NCI-H69 (cell line): ENCODE measurements around the gene FAM98B.

Source experiments
- DNase-seq: peaks from one replicate; lab custom pipeline; 2025; lab: John Stamatoyannopoulos, UW

Gene FAM98B

DNA sequence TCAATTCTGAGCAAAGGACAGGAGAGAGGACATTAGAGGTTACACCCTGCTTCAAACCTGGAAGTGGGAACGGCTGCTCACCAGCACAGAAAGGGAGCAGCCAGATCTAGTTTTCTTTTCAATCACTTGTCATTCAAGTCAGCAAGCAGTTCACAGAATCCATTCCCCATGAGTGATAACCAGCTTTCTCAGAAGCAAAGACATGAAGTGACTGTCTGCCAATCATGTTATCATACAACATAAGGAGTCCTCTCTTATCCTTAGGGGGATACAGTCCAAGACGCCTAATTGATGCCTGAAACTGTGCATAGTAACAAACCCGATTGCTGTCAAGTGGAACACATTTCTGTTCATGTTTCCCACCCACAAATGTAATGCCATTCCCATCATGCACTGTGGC, 54.7 kb downstream of the FAM98B start:
- DNase-seq = no peak

DNA sequence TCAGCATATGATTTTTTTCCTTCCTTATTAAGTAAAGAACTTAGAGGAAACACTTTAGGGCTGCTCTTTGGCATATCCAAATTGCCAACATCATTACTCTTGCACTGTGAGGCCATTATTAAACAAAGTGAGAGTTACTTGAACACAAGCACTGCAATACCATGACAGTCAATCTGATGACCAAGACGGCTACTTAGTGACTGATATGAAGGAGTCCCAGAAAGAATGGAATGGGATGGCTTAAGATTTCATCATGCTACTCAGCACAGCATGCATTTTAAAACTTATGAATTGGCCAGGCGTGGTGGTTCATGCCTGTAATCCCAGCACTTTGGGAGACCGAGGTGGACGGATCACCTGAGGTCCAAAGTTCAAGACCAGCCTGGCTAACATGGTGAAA, 55.2 kb downstream of the FAM98B start:
- no peak for DNase-seq

DNA sequence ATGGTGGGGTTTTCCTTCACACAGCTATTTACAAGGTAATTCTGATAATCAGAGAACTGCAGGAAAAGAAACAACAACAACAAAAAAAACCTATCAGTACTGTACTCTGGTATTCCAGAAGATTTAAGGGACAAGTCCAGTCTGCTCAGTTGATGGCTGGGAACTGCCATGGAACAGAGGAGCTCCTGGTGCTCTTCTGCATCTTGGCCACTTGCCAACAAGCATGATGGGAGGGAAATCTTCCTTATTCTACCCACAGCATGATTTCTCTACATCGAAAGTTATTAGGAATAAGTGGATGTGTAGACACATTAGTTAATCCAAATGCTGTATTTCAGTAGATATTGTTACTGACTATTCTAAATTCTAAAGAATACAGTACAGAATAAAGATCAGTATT, 59.0 kb downstream of the FAM98B start:
- DNase-seq = peak; percentile 71

DNA sequence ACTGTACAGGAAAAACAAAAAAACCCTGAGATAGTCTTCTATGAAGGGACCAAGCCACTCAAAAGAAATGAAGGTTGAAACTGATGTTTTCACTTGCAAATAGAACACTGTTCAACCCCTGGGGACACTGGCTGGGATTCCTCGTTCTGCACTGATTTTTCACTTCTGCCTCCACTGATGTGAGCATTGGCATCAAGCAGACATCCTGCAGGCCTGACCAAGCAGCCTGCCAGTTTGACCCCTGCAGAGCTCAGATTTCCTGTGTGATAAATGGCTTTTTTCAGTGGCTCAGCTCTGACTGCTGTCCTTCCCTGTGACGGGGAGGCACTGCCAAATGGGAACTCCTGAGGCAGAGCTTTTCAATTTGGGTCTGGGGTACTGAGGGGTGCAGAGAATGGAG, 60.7 kb downstream of the FAM98B start:
- DNase-seq = peak; percentile 84

DNA sequence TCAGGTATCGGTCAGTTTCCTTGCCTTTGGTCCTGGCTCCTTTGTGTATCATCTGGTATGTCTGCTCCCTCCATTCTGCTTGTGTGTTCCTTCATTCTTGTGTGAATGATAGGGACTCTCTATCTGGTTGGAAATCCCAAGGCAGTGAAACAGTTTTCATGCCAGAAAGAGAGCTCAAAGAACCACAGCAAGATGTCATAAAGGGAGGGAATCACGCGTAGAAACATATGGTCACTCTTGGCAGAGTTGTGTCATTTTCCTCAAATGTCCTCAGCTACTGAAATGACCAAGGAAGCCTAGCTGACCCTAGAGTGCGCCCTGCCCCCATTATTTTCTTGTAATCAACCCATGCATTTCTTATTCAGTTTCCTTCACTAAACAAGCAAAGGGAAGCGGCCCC, 62.7 kb downstream of the FAM98B start:
- peak; percentile 28 for DNase-seq

DNA sequence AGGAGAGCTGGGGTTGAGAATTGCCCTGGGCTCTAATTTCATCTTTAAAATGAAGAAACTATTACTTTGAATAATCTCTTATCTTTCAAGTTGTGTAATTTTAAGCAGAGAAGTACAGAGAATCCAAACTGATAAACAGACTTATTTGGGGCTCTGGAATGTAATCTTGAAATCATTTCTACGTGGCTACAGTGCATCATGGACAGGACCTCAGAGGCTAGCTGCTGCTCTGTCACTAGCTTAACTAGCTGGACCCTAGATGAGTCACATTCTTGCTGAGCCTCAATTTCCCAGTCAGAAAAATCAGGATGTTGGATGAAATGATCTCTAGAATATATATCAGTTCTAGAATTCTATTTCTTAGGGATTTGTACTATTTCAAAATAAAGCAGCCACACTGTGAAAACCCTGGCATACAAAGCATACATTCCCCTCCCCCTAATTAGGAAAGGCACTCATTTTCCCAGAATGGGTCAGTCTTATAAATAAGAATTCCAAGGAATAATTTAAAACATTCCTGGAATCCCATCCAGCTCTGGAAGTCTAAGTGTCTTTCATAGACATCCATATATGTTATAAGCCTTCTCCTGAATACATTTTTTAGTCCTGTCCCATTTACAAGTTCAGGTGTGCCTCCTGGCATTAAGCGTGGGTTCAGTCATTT, 63.5 kb downstream of the FAM98B start:
- no peak for DNase-seq

DNA sequence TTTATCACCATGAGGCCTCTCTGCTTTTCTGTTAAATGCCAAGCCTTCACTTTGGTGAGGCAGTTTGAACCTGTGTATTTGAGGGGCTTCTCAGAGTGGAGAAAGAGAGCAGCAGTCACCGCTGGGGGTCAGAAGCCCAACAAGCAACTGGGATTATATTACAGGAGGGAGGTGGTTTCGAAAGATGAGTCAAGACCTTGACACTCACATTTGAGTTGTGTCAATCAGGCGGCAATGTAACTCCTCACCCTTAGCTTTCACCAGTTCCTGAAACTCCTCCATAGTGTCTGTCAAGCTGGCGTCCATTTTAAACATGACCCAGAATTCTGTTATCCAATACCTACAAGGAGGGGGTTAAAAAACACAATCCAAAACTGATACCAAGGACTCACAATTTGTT, 64.2 kb downstream of the FAM98B start:
- DNase-seq = no peak

DNA sequence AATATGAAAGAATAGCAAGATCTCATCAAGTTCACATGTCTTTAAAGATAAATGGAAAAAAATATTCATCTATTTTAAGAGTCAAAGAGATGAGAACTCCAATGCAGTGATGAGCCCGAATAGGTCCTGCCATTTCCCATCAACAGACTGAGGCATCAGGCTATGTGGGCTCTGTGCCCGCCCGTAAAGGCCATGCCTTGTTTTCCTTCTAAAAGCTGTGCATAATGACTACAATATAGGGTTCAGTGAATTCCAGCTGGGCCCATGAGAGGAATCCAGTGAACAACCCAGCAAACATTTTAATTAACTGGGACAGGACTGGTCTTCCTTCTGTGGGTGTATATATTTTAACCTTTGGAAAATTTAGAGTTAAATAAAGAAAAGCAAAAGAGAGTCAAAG, 66.1 kb downstream of the FAM98B start:
- peak; percentile 55 for DNase-seq

DNA sequence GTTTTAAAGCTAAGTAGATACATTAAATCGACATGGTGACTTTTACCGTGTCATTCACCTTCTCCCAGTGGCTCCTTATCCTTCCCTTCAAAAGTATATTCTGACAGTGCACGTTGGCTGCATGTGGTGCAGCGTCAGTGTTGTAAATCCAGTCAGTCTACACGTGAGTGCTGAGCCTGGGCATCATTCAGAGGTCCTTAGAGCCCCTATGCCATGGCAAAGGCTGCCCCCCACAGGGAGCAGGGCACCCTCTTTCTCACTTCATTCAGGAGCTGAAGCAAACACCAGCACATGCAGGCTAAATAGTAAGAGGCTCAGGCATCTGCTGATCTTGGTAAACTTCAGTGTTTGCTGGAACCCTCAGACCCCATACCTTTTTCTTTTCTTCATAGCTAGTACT, 67.4 kb downstream of the FAM98B start:
- DNase-seq = peak; percentile 61

DNA sequence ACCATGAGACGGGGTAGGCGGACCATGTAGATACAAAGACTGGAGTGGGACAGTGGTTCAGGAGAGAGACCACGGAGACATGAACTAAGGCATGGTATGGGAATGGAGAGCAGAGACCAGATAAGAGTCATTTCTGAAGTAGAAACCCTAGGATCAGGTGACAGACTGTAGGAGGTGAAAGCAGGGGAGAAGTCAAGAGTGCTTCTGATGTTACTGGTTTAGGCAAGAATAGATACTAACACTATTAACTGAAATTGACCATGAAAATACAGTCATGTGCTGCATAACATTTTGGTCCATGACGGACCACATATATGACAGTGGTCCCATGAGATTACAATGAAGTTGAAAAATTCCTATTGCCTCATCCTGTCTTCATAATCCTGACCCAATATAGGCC, 69.0 kb downstream of the FAM98B start:
- DNase-seq = no peak

DNA sequence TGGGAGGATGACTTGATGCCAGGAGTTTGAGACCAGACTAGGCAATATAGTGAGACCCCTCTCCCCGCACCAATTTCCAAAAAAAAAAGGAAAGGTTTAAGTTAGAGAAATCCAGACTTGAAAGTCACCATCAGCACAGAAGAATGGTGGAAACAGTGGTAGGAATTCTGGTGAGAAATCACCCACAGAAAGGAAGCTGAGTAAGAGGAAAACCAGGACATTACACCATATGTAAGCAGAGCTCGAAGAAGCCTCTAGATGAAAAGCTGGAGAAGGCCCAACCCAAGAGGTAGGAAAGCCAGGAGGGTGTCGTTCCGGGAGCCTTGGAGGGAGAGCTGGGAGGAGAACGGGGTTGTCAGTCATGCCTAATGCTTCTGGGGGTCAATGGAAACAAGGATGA, 70.2 kb downstream of the FAM98B start:
- no peak for DNase-seq

DNA sequence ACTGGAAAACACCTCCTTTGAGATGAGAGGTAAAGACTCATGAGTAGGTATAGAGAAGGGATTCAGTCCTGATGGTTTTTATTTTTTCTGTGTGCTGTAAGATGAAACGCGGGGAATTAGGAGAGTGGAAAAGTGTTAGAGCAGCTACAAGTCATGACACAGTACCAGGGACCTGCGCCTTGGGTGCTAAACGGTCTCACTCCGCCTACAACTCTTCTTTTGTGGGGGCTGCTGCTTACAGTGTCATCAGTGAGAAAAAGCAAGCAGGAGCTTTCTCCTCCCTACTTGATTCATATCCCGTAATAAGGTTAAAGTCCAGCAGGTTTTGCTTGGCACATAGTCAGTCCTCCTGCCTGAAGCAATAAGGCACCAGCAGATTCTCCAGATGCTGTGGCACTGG, 71.6 kb downstream of the FAM98B start:
- DNase-seq = no peak

DNA sequence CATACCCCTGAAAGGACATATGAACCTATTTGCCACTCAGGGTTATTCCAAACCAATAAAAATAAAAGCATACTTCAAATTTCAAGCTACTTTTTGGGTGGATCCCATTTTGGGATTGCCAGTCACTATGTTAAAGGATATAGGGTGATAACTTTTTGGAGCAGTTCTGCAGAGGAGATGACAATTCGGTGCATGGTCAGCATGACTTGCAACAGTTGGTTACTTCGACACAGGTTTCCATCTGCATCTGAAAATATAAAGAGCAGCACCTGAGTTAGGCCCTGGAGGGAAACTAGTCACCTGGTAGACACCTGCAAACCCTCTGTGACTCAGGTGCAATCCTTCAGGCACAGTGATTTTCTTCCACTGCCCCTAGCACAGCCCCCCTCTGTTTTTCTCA, 72.2 kb downstream of the FAM98B start:
- no peak for DNase-seq

DNA sequence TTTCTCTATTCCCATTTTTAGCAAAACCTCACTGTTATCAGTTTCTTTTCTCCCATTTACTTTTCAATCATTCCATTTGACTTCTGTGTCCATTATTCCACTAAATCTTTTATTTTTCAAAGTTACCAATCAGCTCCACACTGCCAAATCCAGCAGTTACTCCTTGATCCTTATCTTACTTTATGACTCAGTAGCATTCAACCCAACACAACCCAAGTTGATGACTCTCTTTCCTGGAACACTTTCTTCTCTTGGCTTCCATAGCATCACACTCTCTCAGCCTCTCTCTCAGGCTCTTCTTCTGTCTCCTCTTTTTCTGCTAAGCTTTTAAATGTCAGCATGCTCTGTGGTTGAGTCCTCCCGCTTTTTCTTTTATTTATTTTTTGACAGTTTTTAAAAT, 74.4 kb downstream of the FAM98B start:
- no peak for DNase-seq

DNA sequence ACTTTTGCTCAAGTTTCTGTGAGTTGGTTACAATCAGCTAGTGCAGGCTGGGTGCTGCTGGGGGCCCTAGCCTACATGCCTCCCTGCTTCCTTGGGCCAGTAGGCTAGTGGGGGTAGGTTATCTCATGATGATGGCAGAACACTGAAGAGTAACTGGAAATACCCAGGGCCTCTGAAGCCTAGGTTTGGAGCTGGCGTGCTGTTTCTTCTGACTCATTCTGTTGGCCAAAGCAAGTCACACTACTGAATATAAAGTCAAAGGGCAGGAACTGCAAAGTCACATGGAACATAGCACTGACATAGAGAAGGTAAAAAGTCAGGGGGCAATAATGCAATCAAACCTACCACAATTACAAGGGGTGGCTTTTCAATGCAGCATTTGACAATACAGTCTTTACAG, 76.2 kb downstream of the FAM98B start:
- no peak for DNase-seq

DNA sequence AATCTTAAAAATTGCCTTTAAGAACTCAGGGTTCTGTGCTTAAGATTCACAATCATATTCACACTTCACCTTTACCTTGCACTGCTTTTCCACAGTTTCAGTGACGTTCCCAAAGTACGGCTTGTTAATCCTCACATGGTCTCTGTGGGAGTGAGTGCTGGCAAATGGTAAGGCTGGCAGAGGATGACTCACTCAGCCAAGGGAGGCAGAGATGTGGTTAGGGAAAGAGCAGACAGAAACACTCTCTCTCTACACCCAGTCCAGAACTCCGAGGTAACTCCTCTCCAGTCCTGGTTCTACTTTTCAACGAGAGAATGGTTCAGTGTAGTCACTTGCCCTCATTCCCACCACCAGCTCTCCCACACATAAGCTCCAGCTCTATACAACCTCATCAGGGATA, 77.6 kb downstream of the FAM98B start:
- peak; percentile 18 for DNase-seq

DNA sequence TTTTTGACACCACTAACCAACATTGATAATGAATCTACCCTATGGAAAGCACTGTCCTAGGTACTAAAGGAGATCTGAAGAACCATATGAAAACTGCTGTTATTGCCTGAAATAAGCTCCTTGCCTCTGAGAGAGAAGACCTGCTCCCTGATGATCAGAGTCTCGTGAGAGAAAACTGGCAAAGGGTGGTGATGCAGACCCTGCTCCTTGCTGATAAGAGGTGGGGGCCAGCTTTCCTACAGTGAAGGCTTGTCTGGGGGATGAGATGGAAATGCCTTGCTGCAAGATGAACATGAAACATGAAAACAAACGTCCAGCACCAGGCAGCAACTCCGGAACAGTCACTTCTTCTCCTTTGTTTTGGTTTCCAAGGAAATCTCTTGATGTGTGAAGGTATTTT, 78.8 kb downstream of the FAM98B start:
- no peak for DNase-seq

DNA sequence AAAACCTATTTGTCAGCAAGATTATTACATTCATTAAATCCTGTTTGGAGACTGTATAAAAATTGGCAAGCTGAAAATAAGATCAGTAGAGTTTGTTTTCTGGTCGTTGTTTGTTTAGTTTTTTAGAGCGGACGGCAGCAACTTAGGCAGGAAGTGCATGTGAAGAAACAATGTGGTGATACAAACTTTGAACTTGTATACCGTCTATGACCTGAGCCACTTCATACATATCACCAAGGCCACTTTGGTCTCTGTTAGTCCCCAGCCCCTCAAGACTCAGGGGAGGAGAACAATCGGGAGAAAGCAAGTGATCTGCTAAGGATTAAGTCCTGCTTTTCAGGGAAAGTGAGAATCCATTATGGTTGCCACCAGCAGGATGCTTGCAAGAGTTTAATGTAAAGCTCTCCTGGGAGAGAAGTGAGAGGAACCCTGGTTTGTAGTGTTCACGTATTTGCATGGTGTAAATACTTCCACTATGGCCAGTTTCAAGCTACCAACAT, 79.5 kb downstream of the FAM98B start:
- DNase-seq = no peak

DNA sequence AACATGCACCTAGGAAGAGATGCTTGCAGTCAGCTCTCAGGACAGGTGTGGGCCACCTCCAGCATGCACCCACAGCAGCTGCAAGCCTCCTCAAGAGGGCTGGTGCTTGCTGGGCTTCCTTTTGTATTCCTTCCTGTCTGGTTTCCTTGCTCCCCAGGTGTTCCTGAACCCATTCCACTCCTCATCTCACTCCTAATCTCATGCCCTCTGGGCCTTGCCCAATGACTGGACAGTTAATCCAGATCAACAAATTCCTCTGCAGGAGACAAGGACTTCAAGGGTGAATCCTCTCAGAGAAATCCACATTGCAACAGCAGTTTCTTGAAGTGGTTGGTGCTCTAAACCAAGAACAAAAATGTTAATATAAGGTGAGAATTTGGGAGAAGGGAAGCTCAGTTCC, 80.0 kb downstream of the FAM98B start:
- DNase-seq = no peak

DNA sequence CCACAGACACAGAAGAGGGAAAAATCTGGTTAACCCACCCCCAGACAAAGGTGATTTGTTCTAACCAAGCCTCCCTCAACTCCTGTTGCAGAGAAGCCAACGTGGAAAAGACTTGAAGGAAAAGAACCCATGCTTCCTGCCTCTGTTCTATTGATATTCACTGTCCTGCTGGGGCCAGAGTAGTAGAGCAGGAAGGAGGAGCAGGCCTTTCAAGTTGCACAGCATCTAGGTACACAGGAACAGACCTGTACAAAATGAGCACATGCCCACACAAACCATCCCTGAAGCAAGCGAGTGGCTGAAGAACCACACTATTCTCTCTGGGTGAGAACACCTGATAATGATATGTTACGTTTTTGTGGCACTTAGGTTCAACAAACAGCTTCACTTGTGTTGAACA, 80.8 kb downstream of the FAM98B start:
- no peak for DNase-seq

DNA sequence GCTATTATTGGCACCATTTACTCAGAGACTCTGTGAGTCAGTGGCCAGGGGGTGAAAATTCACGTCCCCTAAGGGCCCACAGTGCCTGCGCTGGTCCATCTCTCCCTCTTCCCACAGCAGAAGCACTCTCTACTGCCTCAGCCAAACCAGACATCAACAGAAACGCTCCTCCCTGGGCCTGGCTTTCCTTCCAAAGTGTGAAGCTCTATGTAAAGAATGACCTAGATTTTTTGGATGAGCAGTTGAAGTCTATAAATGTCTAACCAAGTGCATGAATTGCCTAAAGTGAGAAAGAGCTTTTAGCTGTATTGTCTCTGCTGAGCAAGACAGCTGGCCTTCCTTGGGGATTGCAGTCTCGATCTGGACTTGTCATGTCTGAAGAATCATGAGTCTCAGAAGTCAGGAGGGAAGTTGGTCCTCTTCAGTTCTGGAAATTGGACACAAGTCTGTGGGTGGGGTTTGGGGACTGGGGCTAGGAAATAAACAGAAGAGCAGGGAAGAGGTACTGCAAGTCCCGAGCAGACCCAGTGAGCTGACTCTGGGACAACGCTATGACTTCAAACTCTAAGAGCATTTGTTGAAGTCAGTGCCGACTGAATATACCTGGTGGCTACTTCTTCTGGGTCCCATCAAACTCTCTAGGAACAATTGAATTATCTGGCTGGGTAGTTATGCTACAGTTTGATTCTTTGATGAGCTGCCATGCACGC, 81.7 kb downstream of the FAM98B start:
- DNase-seq = no peak

DNA sequence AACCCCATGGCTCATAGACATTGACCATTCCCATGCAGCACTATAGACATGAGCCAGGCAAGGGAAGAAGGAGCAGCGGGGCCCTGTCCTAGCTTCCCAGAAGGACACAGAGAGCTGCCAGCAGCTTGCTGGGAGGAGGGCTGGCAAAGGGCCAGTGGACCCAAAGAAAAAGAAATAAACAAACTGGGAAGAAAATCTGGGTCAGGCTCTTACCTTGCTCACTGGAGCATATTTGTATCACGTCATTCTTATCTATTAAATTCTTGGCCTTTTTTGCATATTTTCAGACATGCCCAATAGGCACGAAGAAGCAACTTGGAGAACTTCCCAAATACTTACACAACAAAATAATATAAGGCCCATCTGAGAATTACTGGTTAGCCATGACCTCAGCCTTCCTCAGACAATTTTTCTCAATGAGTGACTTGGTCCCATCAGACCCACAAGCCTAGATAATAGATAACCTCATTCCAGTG, 82.3 kb downstream of the FAM98B start:
- no peak for DNase-seq
